GM18873 (cell line): ENCODE data around the gene PLEKHG2.

Experiments used
- ATAC-seq: cut with Tn5 transposase; IDR thresholded peaks from one replicate; pipeline ENCODE4 v1.9.1; 2021; ENCODE audit warnings: mild to moderate bottlenecking, moderate library complexity, moderate number of reproducible peaks; ENCODE audit not compliant: unreplicated experiment, low FRiP score

PLEKHG2 gene

GRCh38 chr19:39415111-39416046 lies 2.9 kb downstream of the PLEKHG2 start:
- no peak for ATAC-seq

DNA sequence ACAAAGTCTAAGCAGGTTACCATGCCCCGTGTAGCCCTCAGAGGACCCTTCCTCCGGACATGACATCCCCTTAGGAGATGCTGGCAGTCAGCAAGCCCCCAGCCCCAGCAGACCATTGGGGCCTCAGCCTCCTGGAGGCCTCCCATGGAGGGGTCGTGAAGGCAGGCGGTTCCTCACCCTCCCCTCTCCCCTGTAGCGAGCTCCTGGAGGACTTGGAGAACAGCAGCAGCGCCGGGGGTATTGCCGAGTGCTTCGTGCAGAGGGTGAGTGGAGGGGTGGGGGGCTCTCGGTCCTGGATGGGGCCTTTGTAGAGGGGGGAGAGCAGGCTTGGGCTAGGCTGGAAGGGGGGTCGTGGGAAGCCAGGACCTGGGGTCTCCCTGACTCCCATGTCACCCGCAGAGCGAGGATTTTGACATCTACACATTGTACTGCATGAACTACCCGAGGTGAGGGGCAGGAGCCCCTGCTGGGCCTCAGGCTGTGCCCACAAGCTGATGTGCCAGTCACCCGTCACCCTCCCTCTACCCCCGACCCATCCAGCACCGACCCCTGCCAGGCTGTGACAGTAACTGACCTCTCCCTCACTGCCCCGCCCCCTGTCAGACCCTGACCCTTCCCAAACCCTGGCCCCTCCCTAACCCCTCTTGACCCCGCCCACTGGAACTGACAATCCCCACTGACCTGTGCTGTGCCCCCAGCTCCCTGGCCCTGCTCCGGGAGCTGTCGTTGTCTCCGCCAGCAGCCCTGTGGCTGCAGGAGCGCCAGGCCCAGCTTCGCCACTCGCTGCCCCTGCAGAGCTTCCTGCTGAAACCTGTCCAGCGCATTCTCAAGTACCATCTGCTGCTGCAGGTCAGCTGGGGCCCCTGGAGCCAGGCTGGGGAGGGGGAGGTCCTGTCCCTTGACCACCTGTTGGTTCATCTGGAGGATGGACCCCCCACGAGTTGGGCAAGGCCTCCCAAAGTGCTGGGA lies 4.0 kb downstream of the PLEKHG2 start:
- ATAC-seq = no peak

GRCh38 chr19:39417463-39418181 lies 5.2 kb downstream of the PLEKHG2 start:
- no peak for ATAC-seq

DNA sequence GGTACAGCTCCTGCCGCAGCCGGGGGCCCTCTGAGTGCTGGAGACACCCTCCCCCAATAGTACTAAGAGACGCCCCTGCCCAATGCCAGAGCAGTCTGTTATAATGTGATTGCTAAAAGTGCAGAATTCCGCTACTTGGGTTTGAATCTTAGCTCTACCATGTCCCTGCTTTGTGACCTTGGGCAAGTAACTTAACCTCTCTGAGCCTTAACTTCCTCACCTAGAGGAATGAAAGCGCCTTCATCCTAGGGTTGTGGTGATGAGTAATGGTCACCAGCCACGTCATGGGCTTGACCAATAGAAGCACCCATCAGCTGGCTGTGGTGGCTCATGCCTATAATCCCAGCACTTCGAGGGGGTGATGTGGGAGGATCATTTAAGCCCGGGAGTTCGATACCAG lies 6.5 kb downstream of the PLEKHG2 start:
- no peak for ATAC-seq

GRCh38 chr19:39420769-39421168 lies 8.3 kb downstream of the PLEKHG2 start:
- no peak for ATAC-seq

DNA sequence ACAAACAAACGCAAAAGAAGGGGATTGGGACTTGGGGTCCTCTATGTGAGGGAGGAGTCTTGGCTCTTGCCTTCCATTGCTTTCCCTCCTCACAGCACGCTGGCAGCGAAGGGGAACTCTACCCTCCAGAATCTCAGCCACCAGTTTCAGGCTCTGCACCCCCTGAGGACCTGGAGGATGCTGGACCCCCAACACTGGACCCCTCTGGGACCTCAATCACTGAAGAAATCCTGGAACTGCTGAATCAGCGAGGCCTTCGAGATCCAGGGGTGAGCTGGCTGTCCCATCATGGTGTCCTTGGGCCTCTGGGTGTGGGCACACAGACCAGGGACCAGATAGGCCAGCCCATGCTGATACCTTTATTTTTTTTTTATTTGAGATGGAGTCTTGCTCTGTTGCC lies 9.6 kb downstream of the PLEKHG2 start:
- ATAC-seq = no peak

GRCh38 chr19:39423258-39424086 lies 11.0 kb downstream of the PLEKHG2 start:
- no peak for ATAC-seq

DNA sequence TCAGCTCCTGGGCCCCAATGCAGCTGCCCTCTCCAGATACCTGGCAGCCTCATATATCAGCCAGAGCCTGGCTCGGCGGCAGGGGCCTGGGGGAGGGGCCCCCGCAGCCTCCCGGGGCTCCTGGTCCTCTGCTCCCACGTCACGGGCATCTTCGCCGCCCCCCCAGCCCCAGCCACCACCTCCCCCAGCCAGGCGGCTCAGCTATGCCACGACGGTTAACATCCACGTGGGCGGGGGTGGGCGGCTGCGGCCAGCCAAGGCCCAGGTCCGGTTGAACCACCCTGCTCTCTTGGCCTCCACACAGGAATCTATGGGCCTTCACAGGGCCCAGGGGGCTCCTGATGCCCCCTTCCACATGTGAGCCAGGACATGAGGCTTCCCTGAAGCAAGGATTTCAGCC lies 12.5 kb downstream of the PLEKHG2 start:
- no peak for ATAC-seq

- ATAC-seq = no peak
Observed at GRCh38 chr19:39425744-39426143, 13.3 kb downstream of the PLEKHG2 start.

- no peak for ATAC-seq
Observed at GRCh38 chr19:39426170-39426569, 13.7 kb downstream of the PLEKHG2 start.

DNA sequence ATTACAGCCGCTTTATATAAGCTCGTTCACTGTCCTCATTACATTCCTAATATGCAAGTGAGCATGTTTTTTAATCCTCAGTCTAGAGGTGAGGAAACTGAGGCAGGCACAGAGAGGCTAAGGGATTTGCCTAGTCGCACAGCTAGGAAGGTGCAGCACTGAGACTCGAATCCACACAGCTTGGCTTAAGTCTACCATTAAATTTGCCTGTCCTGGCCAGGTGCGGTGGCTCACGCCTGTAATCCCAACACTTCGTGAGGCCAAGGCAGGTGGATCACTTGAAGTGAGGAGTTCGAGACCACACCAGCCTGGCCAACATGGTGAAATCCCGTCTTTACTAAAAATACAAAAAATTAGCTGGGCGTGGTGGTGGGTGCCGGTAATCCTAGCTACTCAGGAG lies 15.2 kb downstream of the PLEKHG2 start:
- no peak for ATAC-seq

GRCh38 chr19:39428283-39429112 lies 16.0 kb downstream of the PLEKHG2 start:
- no peak for ATAC-seq

DNA sequence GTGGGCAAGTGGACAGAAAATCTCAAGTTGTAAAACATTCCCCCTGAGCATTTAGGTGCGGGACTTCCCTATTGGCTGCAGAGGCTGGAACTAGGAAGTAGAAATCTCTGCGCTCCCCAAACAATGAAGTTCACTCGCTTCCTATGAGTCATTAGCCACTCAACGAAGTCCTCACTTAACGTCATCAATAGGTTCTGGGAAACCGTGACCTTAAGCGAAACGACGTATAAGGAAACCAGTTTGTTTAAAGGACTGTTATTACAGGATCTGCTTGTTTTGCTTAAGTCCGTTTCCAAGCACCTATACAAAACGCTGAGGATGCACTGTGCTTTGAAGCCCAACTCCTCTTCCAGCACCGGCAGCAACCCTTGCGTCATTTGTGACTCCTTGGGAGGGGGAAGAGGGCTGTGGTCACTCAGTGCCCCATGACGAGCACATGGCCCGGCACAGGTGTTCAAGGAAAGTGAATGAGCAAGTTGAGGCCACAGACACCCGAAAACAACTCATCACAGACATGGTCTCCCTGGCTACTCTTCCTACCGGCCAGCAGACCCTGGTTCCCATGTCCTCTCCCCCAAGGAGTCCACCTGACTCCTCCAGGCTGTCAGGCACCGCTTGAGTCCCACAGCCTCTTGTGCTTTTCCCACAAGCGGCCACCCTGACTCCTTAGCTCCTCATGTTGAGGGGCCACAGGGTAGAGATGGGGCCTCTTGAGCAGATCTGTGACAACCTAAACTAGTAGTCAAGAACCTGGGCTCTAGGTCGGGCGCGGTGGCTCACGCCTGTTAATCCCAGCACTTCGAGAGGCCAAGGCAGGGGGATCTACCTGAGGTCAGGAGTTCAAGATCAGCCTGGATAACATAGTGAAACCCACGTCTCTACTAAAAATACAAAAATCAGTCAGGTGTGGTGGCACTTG lies 18.5 kb downstream of the PLEKHG2 start:
- no peak for ATAC-seq

DNA sequence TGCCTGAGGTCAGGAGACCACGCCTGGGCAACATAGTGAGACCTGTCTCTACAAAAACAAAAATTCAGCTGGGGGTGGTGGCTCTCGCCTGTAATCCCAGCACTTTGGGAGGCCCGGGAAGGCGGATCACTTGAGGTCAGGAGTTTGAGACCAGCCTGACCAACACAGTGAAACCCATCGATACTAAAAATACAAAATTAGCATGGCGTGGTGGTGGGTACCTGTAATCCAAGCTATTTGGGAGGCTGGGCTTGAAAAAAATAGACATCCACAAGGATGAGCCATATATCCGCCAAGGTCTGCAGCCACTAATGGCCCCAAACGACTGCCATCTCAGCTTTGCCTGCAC lies 20.2 kb downstream of the PLEKHG2 start:
- ATAC-seq = no peak

DNA sequence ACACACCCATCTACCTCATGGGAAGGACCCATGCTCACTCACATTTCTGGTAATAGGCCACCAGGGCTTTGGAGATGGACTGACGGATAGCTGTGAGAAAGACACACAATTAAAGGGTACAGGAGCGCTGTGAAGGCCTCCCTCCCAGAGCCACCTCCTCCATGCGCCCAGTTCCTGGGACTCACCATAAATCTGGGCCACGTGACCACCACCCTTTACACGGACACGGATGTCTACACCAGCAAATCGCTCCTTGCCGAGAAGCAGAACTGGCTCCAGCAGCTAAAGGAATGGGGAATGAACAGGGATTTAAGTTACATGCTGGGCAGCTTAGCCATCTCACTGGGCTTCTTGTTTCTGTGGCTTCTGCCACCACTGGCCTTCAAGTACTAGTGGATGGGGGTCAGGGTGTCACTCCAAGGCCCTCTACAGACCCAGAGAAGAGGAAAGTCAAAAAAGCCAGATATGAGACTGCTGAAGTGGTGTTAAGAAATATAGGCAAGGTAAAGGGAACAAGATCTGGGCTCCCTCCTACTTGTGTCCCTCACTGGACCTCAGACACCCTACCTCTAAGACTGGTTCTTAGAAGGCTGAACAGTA lies 21.1 kb downstream of the PLEKHG2 start:
- no peak for ATAC-seq

- ATAC-seq = no peak
Observed at GRCh38 chr19:39434123-39435076, 21.9 kb downstream of the PLEKHG2 start.
